ENCODE results near the gene LRIG3. TPM values are rescaled to one million over a fixed set of nuclear protein-coding genes. Genes with fewer than 3 reads are reported as not detected.
"Not testable (repeated sequence)": the region's sequence is repeated elsewhere in the genome, so short reads cannot be mapped to it uniquely, and the experiment has no call there.

The LRIG3 gene
- polyA plus RNA-seq, 1 experiment, result 80.1 TPM

DNA sequence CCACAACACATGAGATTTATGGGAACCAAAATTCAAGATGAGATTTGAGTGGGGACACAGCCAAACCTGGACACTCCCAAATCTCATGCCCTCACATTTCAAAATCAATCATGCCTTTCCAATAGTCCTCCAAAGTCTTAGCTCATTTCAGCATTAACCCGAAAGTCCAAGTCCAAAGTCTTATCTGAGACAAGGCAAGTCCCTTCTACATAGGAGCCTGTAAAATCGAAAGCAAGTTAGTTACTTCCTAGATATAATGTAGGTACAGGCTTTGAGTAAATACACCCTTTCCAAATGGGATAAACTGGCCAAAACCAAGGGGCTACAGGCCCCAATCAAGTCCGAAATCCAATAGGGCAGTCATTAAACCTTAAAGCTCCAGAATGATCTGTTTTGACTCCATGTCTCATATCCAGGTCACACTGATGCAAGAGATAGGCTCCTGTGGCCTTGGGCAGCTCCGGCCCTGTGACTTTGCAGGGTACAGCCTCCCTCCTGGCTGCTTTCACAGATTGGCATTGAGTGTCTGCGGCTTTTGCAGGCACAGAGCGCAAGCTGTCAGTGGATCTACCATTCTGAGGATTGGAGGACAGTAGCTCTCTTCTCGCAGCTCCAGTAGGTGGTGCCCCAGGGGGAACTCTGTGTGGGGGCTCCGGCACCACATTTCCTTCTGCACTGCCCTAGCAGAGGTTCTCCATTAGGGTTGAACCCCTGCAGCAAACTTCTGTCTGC lies 60.1 kb downstream of the LRIG3 start:
- Histone ChIP-seq H3K27me3 (ENCODE audit: control insufficient read depth, insufficient read depth, low read length) (no peaks in the 10 kb centered on the region), H3K4me3 (ENCODE audit: low read depth, low read length) (no peak overlapping the region), H3K9me3 (ENCODE audit: control insufficient read depth, insufficient read depth, low read length) (no peaks in the 10 kb centered on the region; the same call in 1 of the 2 replicates), H3K27ac (ENCODE audit: low read depth, low read length) (no peak overlapping the region)
- POLR2A ChIA-PET, result interaction anchor here (0.8 kb wide), 1 partner anchor 308 kb away, joined by 3 read pairs; no protein-coding TSS in a partner anchor
- CTCF ChIA-PET, result interaction anchor here (2.5 kb wide), 1 partner anchor 320 kb away, joined by 9 read pairs; no protein-coding TSS in a partner anchor
- TF ChIP-seq, protein P1, sequence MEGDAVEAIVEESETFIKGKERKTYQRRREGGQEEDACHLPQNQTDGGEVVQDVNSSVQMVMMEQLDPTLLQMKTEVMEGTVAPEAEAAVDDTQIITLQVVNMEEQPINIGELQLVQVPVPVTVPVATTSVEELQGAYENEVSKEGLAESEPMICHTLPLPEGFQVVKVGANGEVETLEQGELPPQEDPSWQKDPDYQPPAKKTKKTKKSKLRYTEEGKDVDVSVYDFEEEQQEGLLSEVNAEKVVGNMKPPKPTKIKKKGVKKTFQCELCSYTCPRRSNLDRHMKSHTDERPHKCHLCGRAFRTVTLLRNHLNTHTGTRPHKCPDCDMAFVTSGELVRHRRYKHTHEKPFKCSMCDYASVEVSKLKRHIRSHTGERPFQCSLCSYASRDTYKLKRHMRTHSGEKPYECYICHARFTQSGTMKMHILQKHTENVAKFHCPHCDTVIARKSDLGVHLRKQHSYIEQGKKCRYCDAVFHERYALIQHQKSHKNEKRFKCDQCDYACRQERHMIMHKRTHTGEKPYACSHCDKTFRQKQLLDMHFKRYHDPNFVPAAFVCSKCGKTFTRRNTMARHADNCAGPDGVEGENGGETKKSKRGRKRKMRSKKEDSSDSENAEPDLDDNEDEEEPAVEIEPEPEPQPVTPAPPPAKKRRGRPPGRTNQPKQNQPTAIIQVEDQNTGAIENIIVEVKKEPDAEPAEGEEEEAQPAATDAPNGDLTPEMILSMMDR (IDR thresholded peaks at IDR 0.05; ENCODE audit: low read depth, low read length), result no peak
- DNase-seq (ENCODE audit: low read depth, low spot score), result no peak

GRCh38 chr12:58858030-58858429 lies 62.3 kb downstream of the LRIG3 start:
- Histone ChIP-seq H3K9me3 (ENCODE audit: control insufficient read depth, insufficient read depth, low read length) (no peaks in the 10 kb centered on the region; the same call in 1 of the 2 replicates), H3K4me3 (ENCODE audit: low read depth, low read length) (no peak overlapping the region), H3K27me3 (ENCODE audit: control insufficient read depth, insufficient read depth, low read length) (no peaks in the 10 kb centered on the region), H3K27ac (ENCODE audit: low read depth, low read length) (no peak overlapping the region)
- TF ChIP-seq, protein P1 (IDR thresholded peaks at IDR 0.05; ENCODE audit: low read depth, low read length), result no peak
- DNase-seq (ENCODE audit: low read depth, low spot score), result no peak
- ChIA-PET POLR2A (no interaction called here), CTCF (interaction anchor here (0.7 kb wide), 2 partner anchors 125 to 1077 kb away, joined by 3 to 5 read pairs; no protein-coding TSS in a partner anchor)

DNA sequence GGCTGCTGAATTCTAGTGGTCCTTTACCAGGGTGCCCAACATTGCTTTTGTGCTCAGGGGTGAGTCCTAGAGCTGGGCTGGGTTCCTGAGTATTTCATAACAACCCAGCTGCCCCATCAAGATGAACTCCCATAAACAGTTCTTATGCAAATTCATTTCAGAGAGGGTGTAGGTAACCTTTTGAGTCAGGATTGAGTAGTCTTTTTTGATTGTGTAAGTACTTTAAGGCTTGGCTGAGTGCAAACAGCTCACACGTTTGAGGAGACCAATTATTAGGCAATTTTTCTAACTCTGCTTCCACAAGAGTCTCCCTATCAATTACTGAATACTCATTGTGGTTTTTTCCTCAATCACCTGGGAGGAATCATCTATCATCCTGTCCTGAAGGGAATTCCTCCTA lies 63.1 kb downstream of the LRIG3 start:
- H3K27ac ChIP-seq (ENCODE audit: low read depth, low read length); H3K27me3 ChIP-seq (ENCODE audit: control insufficient read depth, insufficient read depth, low read length); CTCF ChIA-PET; DNase-seq (ENCODE audit: low read depth, low spot score); POLR2A ChIA-PET; H3K4me3 ChIP-seq (ENCODE audit: low read depth, low read length); H3K9me3 ChIP-seq (ENCODE audit: control insufficient read depth, insufficient read depth, low read length): not testable (repeated sequence)

DNA sequence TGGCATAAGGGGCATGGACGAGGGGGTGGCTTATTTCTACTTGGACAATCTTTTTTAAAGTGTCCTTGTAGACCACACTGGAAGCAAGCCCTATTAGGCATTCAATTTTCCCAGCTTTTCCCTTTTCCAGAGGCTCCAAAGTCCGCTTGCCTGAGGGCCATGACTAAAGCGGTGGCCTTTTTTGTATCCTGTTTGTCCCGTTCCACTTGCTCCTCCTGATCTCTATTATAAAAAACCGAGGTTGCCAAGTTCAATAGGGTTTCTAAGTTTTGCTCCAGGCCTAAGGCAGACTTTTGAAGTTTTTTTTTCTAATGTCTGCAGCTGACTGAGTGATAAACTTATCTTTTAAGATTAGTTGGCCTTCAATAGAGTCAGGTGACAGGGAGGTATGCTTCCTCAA lies 64.7 kb downstream of the LRIG3 start:
- H3K9me3 ChIP-seq (ENCODE audit: control insufficient read depth, insufficient read depth, low read length); POLR2A ChIA-PET; CTCF ChIA-PET; H3K4me3 ChIP-seq (ENCODE audit: low read depth, low read length); H3K27me3 ChIP-seq (ENCODE audit: control insufficient read depth, insufficient read depth, low read length); H3K27ac ChIP-seq (ENCODE audit: low read depth, low read length); DNase-seq (ENCODE audit: low read depth, low spot score): not testable (repeated sequence)

GRCh38 chr12:58850826-58851225 lies 69.5 kb downstream of the LRIG3 start:
- Histone ChIP-seq H3K27me3 (ENCODE audit: control insufficient read depth, insufficient read depth, low read length) (no peaks in the 10 kb centered on the region), H3K27ac (ENCODE audit: low read depth, low read length) (no peak overlapping the region), H3K4me3 (ENCODE audit: low read depth, low read length) (no peak overlapping the region), H3K9me3 (ENCODE audit: control insufficient read depth, insufficient read depth, low read length) (no peaks in the 10 kb centered on the region)
- ChIA-PET POLR2A (no interaction called here), CTCF (interaction anchor here (0.6 to 0.9 kb wide), 2 partner anchors 204 to 310 kb away, joined by 3 to 4 read pairs; no protein-coding TSS in a partner anchor)
- TF ChIP-seq, protein P1 (IDR thresholded peaks at IDR 0.05; ENCODE audit: low read depth, low read length), result no peak
- DNase-seq (ENCODE audit: low read depth, low spot score), result no peak

- Histone ChIP-seq H3K9me3 (ENCODE audit: control insufficient read depth, insufficient read depth, low read length) (no peaks in the 10 kb centered on the region), H3K4me3 (ENCODE audit: low read depth, low read length) (no peak overlapping the region), H3K27ac (ENCODE audit: low read depth, low read length) (no peak overlapping the region), H3K27me3 (ENCODE audit: control insufficient read depth, insufficient read depth, low read length) (no peaks in the 10 kb centered on the region)
- POLR2A ChIA-PET, result no interaction called here
- CTCF ChIA-PET, result interaction anchor here (0.7 to 0.9 kb wide), 2 partner anchors 308 to 672 kb away, joined by 3 read pairs; no protein-coding TSS in a partner anchor
- DNase-seq (ENCODE audit: low read depth, low spot score), result no peak
- TF ChIP-seq, protein P1 (IDR thresholded peaks at IDR 0.05; ENCODE audit: low read depth, low read length), result no peak
These were observed 72.3 kb downstream of the LRIG3 start for GRCh38 chr12:58847901-58848600.

All from AG04450 (cell line).